Right ventricle myocardium inferior (tissue), 1 donor: ENCODE measurements around the gene XRN2. TPM values are rescaled to one million over a fixed set of nuclear protein-coding genes. Genes with fewer than 3 reads are reported as not detected.
"Not testable (repeated sequence)": the region's sequence is repeated elsewhere in the genome, so short reads cannot be mapped to it uniquely, and the experiment has no call there.

Source experiments
- ATAC-seq: fragments of 200-7000 bp; cut with Tn5 transposase; one replicate; pipeline ENCODE4 v1.9.1; 2020; ENCODE audit warnings: mild to moderate bottlenecking, moderate library complexity
- DNase-seq: peaks from one replicate; pipeline ENCODE4 v3.0.0; 2021; ENCODE audit errors: missing footprints
- intact Hi-C: fragments of 100-400 bp; cut with DNase I; formaldehyde crosslinking; loops from one replicate; pipeline ENCODE4 v1.11.0; 2022
- total RNA-seq: library from RNA; stranded (reverse); fragmentation: NEBNext Ultra II Directional; extraction: Animal tissue kit (Norgen Biotek cat#: 25700); gene quantifications from one replicate; pipeline ENCODE4 v1.2.1, GENCODE V29; 2021
- donor health status: DM: no; HTN: yes; CAD: no; lungs with severe emphysema.

XRN2 gene
- total RNA-seq, 1 donor from 2014 or later, result 30.9 TPM

GRCh38 chr20:21340991-21341697 lies 38.0 kb downstream of the XRN2 start:
- no peak for ATAC-seq
- intact Hi-C loops, result no loop called here
- no peak for DNase-seq

- ATAC-seq, result no peak
- DNase-seq, result no peak
- intact Hi-C loops, result no loop called here
Measured at GRCh38 chr20:21342656-21343345, 39.7 kb downstream of the XRN2 start.

- intact Hi-C loops, result no loop called here
- DNase-seq, result no peak
- no peak for ATAC-seq
Measured at GRCh38 chr20:21344206-21344900, 41.2 kb downstream of the XRN2 start.

- no peak for DNase-seq
- intact Hi-C loops, result no loop called here
- ATAC-seq, result no peak
Measured at GRCh38 chr20:21344961-21345360, 41.8 kb downstream of the XRN2 start.

GRCh38 chr20:21352703-21353102 lies 49.6 kb downstream of the XRN2 start:
- intact Hi-C loops, result no loop called here

GRCh38 chr20:21353236-21353635 lies 50.1 kb downstream of the XRN2 start:
- ATAC-seq (no peak), DNase-seq (no peak)
- intact Hi-C loops, result no loop called here

More at GRCh38 chr20:21352703-21353102, 49.6 kb downstream of the XRN2 start:
- DNase-seq (no peak), ATAC-seq (no peak)

- ATAC-seq, result no peak
- intact Hi-C loops, result no loop called here
- no peak for DNase-seq
Measured at GRCh38 chr20:21355981-21356380, 52.9 kb downstream of the XRN2 start.

- ATAC-seq, result no peak
- intact Hi-C loops, result no loop called here
- no peak for DNase-seq
Measured at GRCh38 chr20:21356386-21356785, 53.3 kb downstream of the XRN2 start.

GRCh38 chr20:21357844-21358243 lies 54.7 kb downstream of the XRN2 start:
- no peak for ATAC-seq
- no peak for DNase-seq
- intact Hi-C loops, result no loop called here

- no peak for ATAC-seq
- no peak for DNase-seq
- intact Hi-C loops, result no loop called here
Measured at GRCh38 chr20:21358737-21359136, 55.6 kb downstream of the XRN2 start.

- ATAC-seq (no peak), DNase-seq (no peak)
- intact Hi-C loops, result no loop called here
Measured at GRCh38 chr20:21360705-21361104, 57.6 kb downstream of the XRN2 start.

GRCh38 chr20:21361266-21361665 lies 58.1 kb downstream of the XRN2 start:
- ATAC-seq, result no peak
- no peak for DNase-seq
- intact Hi-C loops, result no loop called here

GRCh38 chr20:21364413-21364812 lies 61.3 kb downstream of the XRN2 start:
- DNase-seq (no peak), ATAC-seq (no peak)
- intact Hi-C loops, result no loop called here

- intact Hi-C loops, result no loop called here
- DNase-seq, result no peak
- ATAC-seq, result no peak
Measured at GRCh38 chr20:21365771-21366170, 62.6 kb downstream of the XRN2 start.

- intact Hi-C loops, DNase-seq, ATAC-seq: not testable (repeated sequence)
Measured at GRCh38 chr20:21366273-21366672, 63.1 kb downstream of the XRN2 start.

- DNase-seq, result no peak
Measured at GRCh38 chr20:21368791-21369190, 65.7 kb downstream of the XRN2 start.

GRCh38 chr20:21371193-21371592 lies 68.1 kb downstream of the XRN2 start:
- DNase-seq (no peak), ATAC-seq (no peak)
- intact Hi-C loops, result no loop called here

More at GRCh38 chr20:21368791-21369190, 65.7 kb downstream of the XRN2 start:
- intact Hi-C loops, result no loop called here
- no peak for ATAC-seq

GRCh38 chr20:21372016-21372415 lies 68.9 kb downstream of the XRN2 start:
- intact Hi-C loops, result no loop called here
- DNase-seq (no peak), ATAC-seq (no peak)

- intact Hi-C loops, result no loop called here
- ATAC-seq, result no peak
- DNase-seq, result no peak
Measured at GRCh38 chr20:21373436-21373835, 70.3 kb downstream of the XRN2 start.

- intact Hi-C loops, result no loop called here
- no peak for DNase-seq
- ATAC-seq, result no peak
Measured at GRCh38 chr20:21376626-21377025, 73.5 kb downstream of the XRN2 start.
